AG04450 (cell line): ENCODE measurements around the gene BLOC1S5. TPM values are rescaled to one million over a fixed set of nuclear protein-coding genes. Genes with fewer than 3 reads are reported as not detected.

ENCODE experiments used
- CTCF ChIA-PET: fragments of 300-600, 350-600 bp; formaldehyde crosslinking; extraction: SDS; loops from one replicate; lab custom pipeline; 2022; ENCODE audit warnings: antibody characterized with exemption, inconsistent platforms; lab: Charles Lee
- POLR2A ChIA-PET: fragments of 350-600 bp; formaldehyde crosslinking; extraction: SDS; loops from one replicate; lab custom pipeline; 2021; ENCODE audit warnings: antibody characterized with exemption, inconsistent platforms; lab: Yijun Ruan, JAX
- DNase-seq: peaks from one replicate; pipeline ENCODE4 v3.0.0-alpha.2; 2011; ENCODE audit warnings: low read depth, low spot score
- H3K27ac ChIP-seq: one replicate; pipeline ENCODE4 v1.5.1; 2012; ENCODE audit warnings: low read depth, low read length, control low read depth
- H3K27me3 ChIP-seq: one replicate; pipeline ENCODE4 v1.6.0; 2012; ENCODE audit warnings: low read length; ENCODE audit not compliant: control insufficient read depth, insufficient read depth
- H3K4me3 ChIP-seq: 2 replicates; pipeline ENCODE4 v1.5.1; 2011; ENCODE audit warnings: mild to moderate bottlenecking, low read depth, low read length, control low read depth
- H3K9me3 ChIP-seq: 2 replicates; pipeline ENCODE4 v1.5.1; 2012; ENCODE audit warnings: low read length; ENCODE audit not compliant: control insufficient read depth, insufficient read depth
- polyA plus RNA-seq: library from polyadenylated mRNA; depleted of rRNA; stranded (reverse); fragments of >200 nt; gene quantifications from 2 replicates; pipeline ENCODE4 v1.2.3, GENCODE V29; 2011
- TF ChIP-seq, protein P1 (sequence below): IDR thresholded peaks from 2 replicates; pipeline ENCODE4 v1.5.1; 2011; ENCODE audit warnings: low read depth, low read length, control low read depth, inconsistent platforms

Gene BLOC1S5
- polyA plus RNA-seq, 1 experiment: 15.1 TPM

DNA sequence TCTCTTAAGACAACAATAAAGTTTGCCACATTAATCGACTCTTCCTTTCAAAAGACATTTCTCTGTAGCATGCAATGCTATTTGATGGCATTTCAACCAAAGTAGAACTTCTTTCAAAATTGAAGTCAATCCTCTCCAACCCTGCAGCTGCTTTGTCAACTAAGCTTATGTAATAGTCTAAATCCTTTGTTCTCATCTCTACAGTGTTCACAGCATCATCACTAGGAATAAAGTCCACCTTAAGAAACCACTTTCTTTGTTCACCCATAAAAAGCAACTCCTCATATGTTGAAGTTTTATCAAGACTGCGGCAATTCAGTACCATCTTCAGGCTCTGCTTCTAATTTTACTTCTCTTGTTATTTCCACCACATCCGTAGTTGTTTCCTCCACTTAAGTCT lies 11.5 kb upstream of the BLOC1S5 start:
- H3K9me3 ChIP-seq: no peaks in the 10 kb centered on the region
- ChIA-PET CTCF (no interaction called here), POLR2A (no interaction called here)
- H3K27me3 ChIP-seq: no peaks in the 10 kb centered on the region
- TF ChIP-seq, protein P1, sequence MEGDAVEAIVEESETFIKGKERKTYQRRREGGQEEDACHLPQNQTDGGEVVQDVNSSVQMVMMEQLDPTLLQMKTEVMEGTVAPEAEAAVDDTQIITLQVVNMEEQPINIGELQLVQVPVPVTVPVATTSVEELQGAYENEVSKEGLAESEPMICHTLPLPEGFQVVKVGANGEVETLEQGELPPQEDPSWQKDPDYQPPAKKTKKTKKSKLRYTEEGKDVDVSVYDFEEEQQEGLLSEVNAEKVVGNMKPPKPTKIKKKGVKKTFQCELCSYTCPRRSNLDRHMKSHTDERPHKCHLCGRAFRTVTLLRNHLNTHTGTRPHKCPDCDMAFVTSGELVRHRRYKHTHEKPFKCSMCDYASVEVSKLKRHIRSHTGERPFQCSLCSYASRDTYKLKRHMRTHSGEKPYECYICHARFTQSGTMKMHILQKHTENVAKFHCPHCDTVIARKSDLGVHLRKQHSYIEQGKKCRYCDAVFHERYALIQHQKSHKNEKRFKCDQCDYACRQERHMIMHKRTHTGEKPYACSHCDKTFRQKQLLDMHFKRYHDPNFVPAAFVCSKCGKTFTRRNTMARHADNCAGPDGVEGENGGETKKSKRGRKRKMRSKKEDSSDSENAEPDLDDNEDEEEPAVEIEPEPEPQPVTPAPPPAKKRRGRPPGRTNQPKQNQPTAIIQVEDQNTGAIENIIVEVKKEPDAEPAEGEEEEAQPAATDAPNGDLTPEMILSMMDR: no peak
- H3K27ac ChIP-seq: no peak overlapping the region
- no peak overlapping the region for H3K4me3 ChIP-seq
- DNase-seq: no peak

DNA sequence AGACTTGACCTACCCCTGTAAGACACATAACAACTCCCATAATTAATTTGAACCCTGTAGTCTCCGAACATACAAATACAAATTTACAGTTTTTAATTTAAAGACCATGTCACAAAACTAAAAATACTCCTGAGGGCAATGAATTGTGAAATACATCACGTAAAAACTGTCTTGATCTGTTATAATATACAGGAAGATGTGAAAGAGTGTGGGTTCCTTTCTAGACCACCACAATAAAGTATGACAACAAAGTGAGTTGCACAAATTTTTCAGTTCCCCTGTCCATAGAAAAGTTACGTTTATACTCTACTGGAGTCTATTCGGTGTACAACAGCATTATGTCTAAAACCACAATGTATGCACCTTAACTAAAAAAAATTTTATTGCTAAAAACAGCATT lies 11.0 kb upstream of the BLOC1S5 start:
- ChIA-PET CTCF (no interaction called here), POLR2A (no interaction called here)
- Histone ChIP-seq H3K27ac (no peak overlapping the region), H3K4me3 (no peak overlapping the region), H3K9me3 (no peaks in the 10 kb centered on the region), H3K27me3 (no peaks in the 10 kb centered on the region)
- TF ChIP-seq, protein P1: no peak
- DNase-seq: no peak

DNA sequence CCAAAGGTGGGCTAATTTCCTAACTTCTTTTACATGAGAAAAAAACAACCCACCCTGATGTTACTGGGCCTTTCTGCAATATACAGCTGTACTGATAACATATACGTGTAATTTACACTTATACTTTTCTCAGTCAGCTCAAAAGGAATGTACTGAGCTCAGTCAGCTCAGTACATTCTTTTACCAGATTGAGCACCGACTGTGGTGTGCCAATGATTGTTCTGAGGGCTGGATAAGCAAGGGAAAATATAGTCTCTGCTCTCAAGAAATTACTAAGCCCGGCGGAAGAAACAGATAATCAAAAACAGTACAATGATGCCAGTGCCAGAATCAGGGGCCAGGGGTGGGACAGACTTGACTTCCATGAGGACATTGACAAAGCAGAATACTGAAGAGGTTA lies 10.0 kb upstream of the BLOC1S5 start:
- H3K4me3 ChIP-seq: no peak overlapping the region
- no peak overlapping the region for H3K27ac ChIP-seq
- H3K9me3 ChIP-seq: no peaks in the 10 kb centered on the region
- POLR2A ChIA-PET: no interaction called here
- H3K27me3 ChIP-seq: no peaks in the 10 kb centered on the region
- DNase-seq: no peak
- CTCF ChIA-PET: interaction anchor here (0.9 kb wide), 1 partner anchor 10 kb away, joined by 3 read pairs; no protein-coding TSS in a partner anchor
- TF ChIP-seq, protein P1: no peak

DNA sequence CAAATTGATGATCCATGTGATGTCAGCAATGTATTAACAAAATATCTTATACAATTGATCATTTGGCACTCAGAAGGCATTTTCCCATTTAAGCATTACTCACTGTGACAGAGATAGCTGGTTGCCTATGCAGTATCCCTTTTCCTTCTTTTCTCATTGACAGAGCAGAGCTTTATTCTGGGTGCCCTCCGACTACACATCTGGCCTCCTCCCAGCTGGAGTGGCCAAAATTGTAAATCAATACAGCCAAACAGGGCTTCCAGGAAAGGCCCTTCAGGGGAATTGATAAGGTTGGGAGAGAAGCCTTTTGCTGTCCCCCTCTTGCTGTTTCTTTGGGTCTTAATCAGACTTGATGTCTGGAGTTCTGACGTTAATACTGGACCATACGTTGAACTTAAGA lies 9.6 kb upstream of the BLOC1S5 start:
- no peak overlapping the region for H3K4me3 ChIP-seq
- TF ChIP-seq, protein P1: no peak
- DNase-seq: no peak
- ChIA-PET CTCF (interaction anchor here (0.9 kb wide), 1 partner anchor 9 kb away, joined by 3 read pairs; no protein-coding TSS in a partner anchor), POLR2A (no interaction called here)
- H3K27me3 ChIP-seq: no peaks in the 10 kb centered on the region
- H3K9me3 ChIP-seq: no peaks in the 10 kb centered on the region
- H3K27ac ChIP-seq: no peak overlapping the region

DNA sequence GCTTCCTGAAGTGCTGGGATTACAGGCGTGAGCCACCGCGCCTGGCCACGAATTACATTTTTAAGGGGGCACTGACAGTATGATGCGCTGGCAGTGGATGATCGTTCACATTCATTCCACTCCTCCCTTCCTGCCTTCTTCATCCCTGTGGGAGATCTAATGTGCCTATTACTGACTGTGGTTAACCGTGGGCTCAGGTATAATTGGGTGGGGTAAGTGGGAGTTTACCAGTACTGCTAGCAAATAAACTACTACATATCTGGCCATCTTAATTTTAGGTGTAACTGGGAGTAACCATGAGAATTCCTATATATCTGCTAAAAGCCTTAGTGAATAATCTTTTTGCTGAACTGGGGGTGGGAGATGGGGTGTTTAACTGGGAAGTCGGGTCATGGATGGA lies 6.5 kb upstream of the BLOC1S5 start:
- Histone ChIP-seq H3K9me3 (no peaks in the 10 kb centered on the region), H3K27me3 (no peaks in the 10 kb centered on the region), H3K4me3 (no peak overlapping the region), H3K27ac (no peak overlapping the region)
- DNase-seq: no peak
- POLR2A ChIA-PET: no interaction called here
- CTCF ChIA-PET: interaction anchor here (1.4 kb wide), 1 partner anchor 348 kb away, joined by 4 read pairs; no protein-coding TSS in a partner anchor
- TF ChIP-seq, protein P1: no peak
